Activated T-helper 2 cell treated with anti-CD3 and anti-CD28 coated beads, Interferon-gamma antibody, Interleukin-2, Interleukin-4, amounts not matched to agents 10 μg/mL and 5 μg/mL and 100 μg/mL, durations not matched to agents 14 hours and 24 hours and 36 hours (primary cell): Measurements from ENCODE around the gene C19orf67. TPM values are rescaled to one million over a fixed set of nuclear protein-coding genes. Genes with fewer than 3 reads are reported as not detected.
A peak's percentile ranks its signal among the peaks of the same experiment; 100 is the strongest.
"Not testable (repeated sequence)": the region's sequence is repeated elsewhere in the genome, so short reads cannot be mapped to it uniquely, and the experiment has no call there.

Experiments used
- DNase-seq: peaks from one replicate; pipeline ENCODE4 v3.0.0; 2021; ENCODE audit warnings: low spot score
- H3K27ac Mint-ChIP-seq: one replicate; pipeline ENCODE4 v1.8.0; 2021; ENCODE audit warnings: mixed read lengths
- H3K27me3 Mint-ChIP-seq: one replicate; pipeline ENCODE4 v1.8.0; 2021; ENCODE audit warnings: low read depth, mixed read lengths
- H3K36me3 Mint-ChIP-seq: one replicate; pipeline ENCODE4 v1.8.0; 2021; ENCODE audit warnings: low read depth, mixed read lengths
- H3K4me1 Mint-ChIP-seq: one replicate; pipeline ENCODE4 v1.8.0; 2021; ENCODE audit warnings: low read depth, mixed read lengths
- H3K4me3 Mint-ChIP-seq: one replicate; pipeline ENCODE4 v1.8.0; 2021; ENCODE audit warnings: low read depth, mild to moderate bottlenecking, moderate library complexity, mixed read lengths
- H3K9me3 Mint-ChIP-seq: one replicate; pipeline ENCODE4 v1.8.0; 2021; ENCODE audit warnings: mixed read lengths
- intact Hi-C: fragments of 100-400 bp; cut with micrococcal nuclease; formaldehyde crosslinking; loops from one replicate; pipeline ENCODE4 v1.15.1; 2023
- total RNA-seq: library from RNA; stranded (reverse); gene quantifications from 2 replicates; pipeline ENCODE4 v1.2.3, GENCODE V29; 2022

Gene C19orf67
- total RNA-seq, 1 donor from 2014 or later = 0.75 TPM

GRCh38 chr19:14039181-14039580 is 46.4 kb downstream of the C19orf67 start:
- H3K27ac Mint-ChIP-seq = no peak overlapping the region
- H3K36me3 Mint-ChIP-seq = peaks cover 69% of the 10 kb centered on the region
- intact Hi-C loops = no loop called here
- no peaks in the 10 kb centered on the region for H3K27me3 Mint-ChIP-seq
- H3K9me3 Mint-ChIP-seq = no peaks in the 10 kb centered on the region
- H3K4me3 Mint-ChIP-seq = no peak overlapping the region
- DNase-seq = no peak
- H3K4me1 Mint-ChIP-seq = peaks cover 4% of the 10 kb centered on the region

GRCh38 chr19:14035706-14036105 is 49.9 kb downstream of the C19orf67 start:
- intact Hi-C loops = no loop called here
- H3K4me1 Mint-ChIP-seq = peaks cover 10% of the 10 kb centered on the region
- H3K36me3 Mint-ChIP-seq = peaks cover 63% of the 10 kb centered on the region
- DNase-seq = no peak
- H3K9me3 Mint-ChIP-seq = no peaks in the 10 kb centered on the region
- no peak overlapping the region for H3K27ac Mint-ChIP-seq
- H3K4me3 Mint-ChIP-seq = no peak overlapping the region
- no peaks in the 10 kb centered on the region for H3K27me3 Mint-ChIP-seq

GRCh38 chr19:14035159-14035558 is 50.4 kb downstream of the C19orf67 start:
- not testable (repeated sequence) for H3K27me3 Mint-ChIP-seq

GRCh38 chr19:14033946-14034345 is 51.6 kb downstream of the C19orf67 start:
- peak overlapping the region; percentile 31 for H3K27ac Mint-ChIP-seq
- peak overlapping the region; percentile 43 for H3K4me3 Mint-ChIP-seq
- intact Hi-C loops = loop anchor here (5.0 kb wide), 1 partner anchor 82 kb away; the partner anchor contains the start of gene DCAF15
- no peak for DNase-seq
- H3K9me3 Mint-ChIP-seq = no peaks in the 10 kb centered on the region
- H3K27me3 Mint-ChIP-seq = no peaks in the 10 kb centered on the region
- peaks cover 48% of the 10 kb centered on the region for H3K36me3 Mint-ChIP-seq
- H3K4me1 Mint-ChIP-seq = peaks cover 10% of the 10 kb centered on the region

More at GRCh38 chr19:14035159-14035558, 50.4 kb downstream of the C19orf67 start:
- DNase-seq, H3K9me3 Mint-ChIP-seq, H3K4me3 Mint-ChIP-seq, H3K27ac Mint-ChIP-seq, intact Hi-C loops: not testable (repeated sequence)
- Mint-ChIP-seq H3K4me1 (peaks cover 10% of the 10 kb centered on the region), H3K36me3 (peaks cover 61% of the 10 kb centered on the region)

- H3K4me3 Mint-ChIP-seq = peak within 1 kb of the TSS; percentile 92
- DNase-seq = peak; percentile 80
- no peaks in the 10 kb centered on the region for H3K9me3 Mint-ChIP-seq
- peaks cover 10% of the 10 kb centered on the region for H3K4me1 Mint-ChIP-seq
- intact Hi-C loops = loop anchor here (1.0 to 5.0 kb wide), 2 partner anchors 46 to 80 kb away; partner anchors contain the start of gene DCAF15
- H3K27me3 Mint-ChIP-seq = no peaks in the 10 kb centered on the region
- peaks cover 31% of the 10 kb centered on the region for H3K36me3 Mint-ChIP-seq
- H3K27ac Mint-ChIP-seq = peak within 1 kb of the TSS; percentile 86
Measured at GRCh38 chr19:14031719-14032480, 53.7 kb downstream of the C19orf67 start, which contains the start of gene IL27RA. TSS of gene IL27RA (plus strand) at chr19:14031762. CDS start at chr19:14031873, 111 bp downstream.

Other genes with a start within 250 kb of the C19orf67 start
- 1.6 and 1.8 TPM in 2 replicates for gene NANOS3, start 208.6 kb downstream of the C19orf67 start, total RNA-seq
- 14.9 and 15.3 TPM in 2 replicates for gene BRME1, start 179.7 kb downstream of the C19orf67 start, total RNA-seq
- 36.9 and 41.5 TPM in 2 replicates for gene CC2D1A, start 179.6 kb downstream of the C19orf67 start, total RNA-seq
- 0.41 TPM in 1 of 2 replicates, not detected in the other for gene PODNL1, start 147.4 kb downstream of the C19orf67 start, total RNA-seq
- 60.6 and 64.0 TPM in 2 replicates for gene DCAF15, start 133.3 kb downstream of the C19orf67 start, total RNA-seq
- 15.7 and 17.0 TPM in 2 replicates for gene RFX1, start 79.5 kb downstream of the C19orf67 start, total RNA-seq
- gene RLN3, start 57.6 kb downstream of the C19orf67 start, total RNA-seq = not detected in 2 replicates
- 76.6 and 79.1 TPM in 2 replicates for gene IL27RA, start 54.0 kb downstream of the C19orf67 start, total RNA-seq
- 0.34 TPM in 1 of 2 replicates, not detected in the other for gene PALM3, start 23.7 kb downstream of the C19orf67 start, total RNA-seq
- 5.3 and 5.5 TPM in 2 replicates for gene MISP3, start 13.0 kb downstream of the C19orf67 start, total RNA-seq
- gene SAMD1, start 5.0 kb upstream of the C19orf67 start, total RNA-seq = 131 and 136 TPM in 2 replicates
- gene PRKACA, start 32.0 kb upstream of the C19orf67 start, total RNA-seq = 75.4 and 76.8 TPM in 2 replicates
- 83.4 and 88.9 TPM in 2 replicates for gene ASF1B, start 50.8 kb upstream of the C19orf67 start, total RNA-seq
- 10.7 and 11.3 TPM in 2 replicates for gene ADGRL1, start 120.4 kb upstream of the C19orf67 start, total RNA-seq